ENCODE results near the gene WDR64. TPM values are rescaled to one million over a fixed set of nuclear protein-coding genes. Genes with fewer than 3 reads are reported as not detected.

The WDR64 gene
- polyA plus RNA-seq, 1 donor (not counting 4 experiments of a cell fraction or from before 2014, with no cell fraction given): not detected

- Histone ChIP-seq H3K9ac (ENCODE audit: control insufficient read depth, extremely low read depth, insufficient read depth, low read length) (no peak overlapping the region), H3K36me3 (ENCODE audit: control insufficient read depth in 2 of 2, extremely low read depth in 1 of 2, insufficient read depth in 2 of 2, low read length in 2 of 2) (no peaks in the 10 kb centered on the region), H3K4me3 (ENCODE audit: control insufficient read depth in 2 of 3, extremely low read depth in 1 of 3, insufficient read depth in 2 of 3, low read depth in 1 of 3, low read length in 3 of 3) (no peak overlapping the region), H2AFZ (ENCODE audit: control insufficient read depth, low read length) (no peak overlapping the region), H3K27me3 (ENCODE audit: control insufficient read depth, extremely low read depth, insufficient read depth, low read length) (no peaks in the 10 kb centered on the region), H3K4me1 (ENCODE audit: control insufficient read depth, extremely low read depth, insufficient read depth, low read length) (peaks cover 6% of the 10 kb centered on the region), H4K20me1 (ENCODE audit: control insufficient read depth, extremely low read depth, insufficient read depth, low read length) (no peaks in the 10 kb centered on the region), H3K9me3 (ENCODE audit: control insufficient read depth, low read depth, low read length) (no peaks in the 10 kb centered on the region), H3K79me2 (ENCODE audit: control insufficient read depth, insufficient read depth, low read length) (no peaks in the 10 kb centered on the region), H3K4me2 (ENCODE audit: control insufficient read depth, extremely low read depth, insufficient read depth, low read depth, low read length) (no peak overlapping the region), H3K9me1 (ENCODE audit: control insufficient read depth, extremely low read depth, insufficient read depth, low read length) (no peaks in the 10 kb centered on the region), H3K27ac (ENCODE audit: control insufficient read depth, insufficient read depth, low read length) (no peak overlapping the region)
- dilution Hi-C loops (cut with MboI; ENCODE audit: extremely low pct_ligation_motif_present, low sequenced_read_pairs): no loop called here
- DNase-seq (ENCODE audit: low read depth, low spot score): no peak
- no peak for FAIRE-seq
- no peak for TF ChIP-seq EZH2 (IDR thresholded peaks at IDR 0.05; ENCODE audit: low read length)
- TF ChIP-seq CTCF (optimal IDR thresholded peaks at IDR 0.05 in 1 of 3, IDR thresholded peaks at IDR 0.05 in 1 of 3, conservative IDR thresholded peaks at IDR 0.05 in 1 of 3; ENCODE audit: extremely low read depth in 1 of 3, insufficient read depth in 2 of 3, low read length in 3 of 3): no peak
These were observed 63.4 kb downstream of the WDR64 start for GRCh38 chr1:241715435-241715834.

DNA sequence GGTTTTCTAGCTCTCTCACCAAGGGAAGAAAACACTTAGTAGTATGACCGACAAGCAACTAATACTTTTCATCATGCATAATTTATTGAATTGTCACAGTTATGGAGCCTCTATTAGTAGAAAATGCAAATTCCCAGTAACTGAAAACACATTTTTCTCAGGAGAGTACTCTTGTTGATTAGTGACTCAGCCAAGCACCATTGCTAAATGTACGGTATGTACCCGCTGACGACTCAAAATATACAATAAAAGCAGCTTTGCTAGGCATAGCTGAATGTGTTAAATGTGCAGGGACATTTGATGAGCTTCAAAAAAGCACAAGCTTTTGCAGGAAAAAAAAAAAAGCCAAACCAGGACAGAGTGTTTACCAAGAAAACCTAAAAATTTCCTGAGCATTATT is 63.9 kb downstream of the WDR64 start:
- no peak overlapping the region for H3K4me2 ChIP-seq (ENCODE audit: control insufficient read depth, extremely low read depth, insufficient read depth, low read depth, low read length)
- FAIRE-seq: no peak
- no peaks in the 10 kb centered on the region for H3K79me2 ChIP-seq (ENCODE audit: control insufficient read depth, insufficient read depth, low read length)
- no peaks in the 10 kb centered on the region for H3K27me3 ChIP-seq (ENCODE audit: control insufficient read depth, extremely low read depth, insufficient read depth, low read length)
- H3K9me3 ChIP-seq (ENCODE audit: control insufficient read depth, low read depth, low read length): no peaks in the 10 kb centered on the region
- H4K20me1 ChIP-seq (ENCODE audit: control insufficient read depth, extremely low read depth, insufficient read depth, low read length): no peaks in the 10 kb centered on the region
- no peak for TF ChIP-seq CTCF (optimal IDR thresholded peaks at IDR 0.05 in 1 of 3, IDR thresholded peaks at IDR 0.05 in 1 of 3, conservative IDR thresholded peaks at IDR 0.05 in 1 of 3; ENCODE audit: extremely low read depth in 1 of 3, insufficient read depth in 2 of 3, low read length in 3 of 3)
- no peak for TF ChIP-seq EZH2 (IDR thresholded peaks at IDR 0.05; ENCODE audit: low read length)
- H3K9me1 ChIP-seq (ENCODE audit: control insufficient read depth, extremely low read depth, insufficient read depth, low read length): no peaks in the 10 kb centered on the region
- H2AFZ ChIP-seq (ENCODE audit: control insufficient read depth, low read length): no peak overlapping the region
- no peak for DNase-seq (ENCODE audit: low read depth, low spot score)
- no peak overlapping the region for H3K9ac ChIP-seq (ENCODE audit: control insufficient read depth, extremely low read depth, insufficient read depth, low read length)
- H3K36me3 ChIP-seq (ENCODE audit: control insufficient read depth in 2 of 2, extremely low read depth in 1 of 2, insufficient read depth in 2 of 2, low read length in 2 of 2): no peaks in the 10 kb centered on the region
- dilution Hi-C loops (cut with MboI; ENCODE audit: extremely low pct_ligation_motif_present, low sequenced_read_pairs): no loop called here
- H3K4me1 ChIP-seq (ENCODE audit: control insufficient read depth, extremely low read depth, insufficient read depth, low read length): peaks cover 6% of the 10 kb centered on the region
- H3K4me3 ChIP-seq (ENCODE audit: control insufficient read depth in 2 of 3, extremely low read depth in 1 of 3, insufficient read depth in 2 of 3, low read depth in 1 of 3, low read length in 3 of 3): no peak overlapping the region
- H3K27ac ChIP-seq (ENCODE audit: control insufficient read depth, insufficient read depth, low read length): no peak overlapping the region
